Stimulated activated CD8-positive, alpha-beta memory T cell treated with anti-CD3 and anti-CD28 coated beads, Interleukin-2, amount 100 ng/mL, for 1 hour (primary cell): Measurements from ENCODE around the gene XPOT.
"Not testable (repeated sequence)": the region's sequence is repeated elsewhere in the genome, so short reads cannot be mapped to it uniquely, and the experiment has no call there.

Source experiments
- DNase-seq, 2 donors: peaks; one replicate each; pipeline ENCODE4 v3.0.0-alpha.2; 2020; ENCODE audit warnings: low read depth in 2 of 2

XPOT gene, protein sequence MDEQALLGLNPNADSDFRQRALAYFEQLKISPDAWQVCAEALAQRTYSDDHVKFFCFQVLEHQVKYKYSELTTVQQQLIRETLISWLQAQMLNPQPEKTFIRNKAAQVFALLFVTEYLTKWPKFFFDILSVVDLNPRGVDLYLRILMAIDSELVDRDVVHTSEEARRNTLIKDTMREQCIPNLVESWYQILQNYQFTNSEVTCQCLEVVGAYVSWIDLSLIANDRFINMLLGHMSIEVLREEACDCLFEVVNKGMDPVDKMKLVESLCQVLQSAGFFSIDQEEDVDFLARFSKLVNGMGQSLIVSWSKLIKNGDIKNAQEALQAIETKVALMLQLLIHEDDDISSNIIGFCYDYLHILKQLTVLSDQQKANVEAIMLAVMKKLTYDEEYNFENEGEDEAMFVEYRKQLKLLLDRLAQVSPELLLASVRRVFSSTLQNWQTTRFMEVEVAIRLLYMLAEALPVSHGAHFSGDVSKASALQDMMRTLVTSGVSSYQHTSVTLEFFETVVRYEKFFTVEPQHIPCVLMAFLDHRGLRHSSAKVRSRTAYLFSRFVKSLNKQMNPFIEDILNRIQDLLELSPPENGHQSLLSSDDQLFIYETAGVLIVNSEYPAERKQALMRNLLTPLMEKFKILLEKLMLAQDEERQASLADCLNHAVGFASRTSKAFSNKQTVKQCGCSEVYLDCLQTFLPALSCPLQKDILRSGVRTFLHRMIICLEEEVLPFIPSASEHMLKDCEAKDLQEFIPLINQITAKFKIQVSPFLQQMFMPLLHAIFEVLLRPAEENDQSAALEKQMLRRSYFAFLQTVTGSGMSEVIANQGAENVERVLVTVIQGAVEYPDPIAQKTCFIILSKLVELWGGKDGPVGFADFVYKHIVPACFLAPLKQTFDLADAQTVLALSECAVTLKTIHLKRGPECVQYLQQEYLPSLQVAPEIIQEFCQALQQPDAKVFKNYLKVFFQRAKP

DNA sequence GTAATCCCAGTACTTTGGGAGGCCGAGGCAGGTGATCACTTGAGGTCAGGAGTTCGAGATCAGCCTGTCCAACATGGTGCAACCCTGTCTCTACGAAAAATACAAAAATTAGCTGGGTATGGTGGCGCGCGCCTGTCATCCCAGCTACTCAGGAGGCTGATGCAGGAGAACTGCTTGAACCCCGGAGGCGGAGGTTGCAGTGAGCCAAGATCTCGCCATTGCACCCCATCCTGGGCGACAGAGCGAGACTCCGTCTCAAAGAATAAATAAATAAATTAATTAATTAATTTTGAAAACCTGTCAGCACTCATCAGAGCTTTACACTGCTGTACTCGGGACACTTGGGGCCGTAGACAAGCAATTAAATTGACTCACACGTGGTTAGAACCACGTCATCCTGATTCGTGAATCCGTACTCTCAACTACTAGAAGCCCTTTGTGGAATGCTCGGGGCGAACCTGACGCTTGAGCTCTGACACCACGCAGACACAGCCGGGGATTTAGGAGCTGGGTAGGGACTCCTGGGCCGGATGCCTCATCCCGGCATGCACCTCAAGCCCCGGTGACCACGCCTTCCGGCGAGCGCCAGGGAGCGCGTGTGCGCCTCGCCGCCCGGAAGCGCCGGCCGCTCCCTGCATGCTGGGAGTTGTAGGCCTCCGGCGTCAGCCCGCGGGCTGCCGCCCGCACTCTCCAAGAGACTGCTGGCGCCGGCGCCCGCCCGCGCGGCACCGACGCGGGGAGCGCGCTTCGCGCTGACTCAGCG is at the start of gene XPOT:
Gene XPOT (plus strand): TSS at position 686 of the 763 bp plus-strand sequence. CDS start 5,644 bp downstream, outside the sequence.
- DNase-seq, result peak; percentile 83

DNA sequence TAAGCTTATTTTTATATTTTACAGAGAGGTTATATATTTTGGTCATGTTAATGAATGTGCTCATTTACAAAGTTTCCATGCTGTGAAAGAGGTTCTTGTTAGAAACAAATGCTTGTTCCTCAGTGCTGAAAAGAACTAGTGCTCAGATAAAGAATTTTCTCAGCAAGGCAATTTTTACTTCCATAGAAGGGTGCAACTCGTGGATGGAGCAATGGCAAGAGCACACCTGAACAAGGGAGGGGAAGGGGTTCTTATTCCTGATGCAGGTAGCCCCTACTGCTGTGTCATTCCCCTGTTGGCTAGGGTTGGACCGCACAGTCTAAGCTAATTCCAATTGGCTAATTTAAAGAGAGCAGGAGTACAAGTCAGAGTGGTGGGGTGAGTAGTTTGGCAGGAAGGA is 48.0 kb upstream of the XPOT start:
- DNase-seq, result not testable (repeated sequence)

DNA sequence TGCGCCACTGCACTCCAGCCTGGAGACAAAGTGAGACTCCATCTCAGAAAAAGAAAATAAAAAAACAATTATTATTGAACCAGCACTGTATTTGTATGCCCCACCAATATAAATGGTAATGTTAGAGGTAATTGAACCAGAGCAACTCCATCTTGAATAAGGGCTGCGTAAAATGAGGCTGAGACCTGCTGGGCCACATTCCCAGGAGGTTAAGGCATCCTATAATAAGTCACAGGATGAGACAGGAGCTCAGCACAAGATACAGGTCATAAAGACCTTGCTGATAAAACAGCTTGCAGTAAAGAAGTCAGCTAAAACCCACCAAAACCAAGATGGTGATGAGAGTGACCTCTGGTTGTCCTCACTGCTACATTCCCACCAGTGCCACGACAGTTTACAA is 43.0 kb upstream of the XPOT start:
- DNase-seq, result not testable (repeated sequence)

DNA sequence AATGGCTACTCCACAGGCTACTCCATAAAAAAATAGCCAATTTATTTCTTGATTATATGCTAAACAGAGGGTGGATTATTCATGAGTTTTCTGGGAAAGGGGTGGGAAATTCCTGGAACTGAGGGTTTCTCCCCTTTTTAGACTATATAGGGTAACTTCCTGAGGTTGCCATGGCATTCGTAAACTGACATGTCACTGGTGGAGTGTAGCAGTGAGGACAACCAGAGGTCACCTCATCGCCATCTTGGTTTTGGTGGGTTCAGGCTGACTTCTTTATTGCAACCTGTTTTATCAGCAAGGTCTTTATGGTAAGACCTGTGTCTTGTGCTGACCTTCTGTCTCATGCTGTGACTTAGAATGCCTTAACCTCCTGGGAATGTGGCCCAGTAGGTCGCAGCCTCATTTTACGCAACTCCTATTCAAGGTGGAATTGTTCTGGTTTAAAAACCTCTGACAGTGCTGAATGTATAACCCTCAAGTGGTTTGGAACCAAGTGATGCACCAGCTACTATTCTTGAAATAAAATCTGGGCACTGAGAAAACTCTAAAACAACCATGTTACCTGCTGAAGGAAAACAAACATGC is 41.4 kb upstream of the XPOT start:
- DNase-seq, result no peak

DNA sequence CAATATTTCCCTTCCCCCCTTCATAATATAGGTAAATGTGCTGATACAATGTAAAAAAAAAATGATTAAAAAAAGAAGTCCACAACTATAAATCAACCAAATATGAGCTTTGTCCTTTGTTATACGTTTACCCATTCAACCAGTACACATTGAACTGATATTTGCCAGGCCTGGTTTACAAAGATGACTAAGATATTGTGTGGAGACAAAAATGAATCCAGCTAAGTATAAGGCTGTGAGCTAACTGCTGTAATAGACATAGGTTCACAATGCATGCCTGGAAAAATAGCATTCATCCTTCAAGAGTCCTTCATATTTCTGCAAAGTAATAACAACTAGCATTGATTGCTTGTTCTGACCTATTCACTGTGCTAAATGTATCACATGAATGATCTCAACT is 20.5 kb upstream of the XPOT start:
- DNase-seq, result no peak

DNA sequence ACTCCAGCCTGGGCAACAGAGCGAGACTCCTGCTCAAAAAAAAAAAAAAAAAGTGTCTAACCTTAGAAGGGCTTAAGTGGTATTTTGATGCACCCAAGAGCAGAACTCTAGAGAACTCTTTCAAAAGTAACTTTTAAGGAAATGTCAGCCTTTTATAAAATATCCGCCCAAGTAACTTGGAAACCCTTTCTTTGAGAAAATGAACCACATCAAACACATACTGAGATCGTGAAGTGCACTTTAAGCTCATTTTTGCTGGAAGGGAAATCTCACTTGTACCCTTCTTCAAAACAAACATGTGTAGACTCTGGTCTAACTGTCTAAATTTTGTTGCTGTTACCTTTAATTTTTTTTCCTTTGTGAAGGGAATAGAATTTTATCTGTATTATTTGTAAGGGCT is 19.2 kb upstream of the XPOT start:
- no peak for DNase-seq

DNA sequence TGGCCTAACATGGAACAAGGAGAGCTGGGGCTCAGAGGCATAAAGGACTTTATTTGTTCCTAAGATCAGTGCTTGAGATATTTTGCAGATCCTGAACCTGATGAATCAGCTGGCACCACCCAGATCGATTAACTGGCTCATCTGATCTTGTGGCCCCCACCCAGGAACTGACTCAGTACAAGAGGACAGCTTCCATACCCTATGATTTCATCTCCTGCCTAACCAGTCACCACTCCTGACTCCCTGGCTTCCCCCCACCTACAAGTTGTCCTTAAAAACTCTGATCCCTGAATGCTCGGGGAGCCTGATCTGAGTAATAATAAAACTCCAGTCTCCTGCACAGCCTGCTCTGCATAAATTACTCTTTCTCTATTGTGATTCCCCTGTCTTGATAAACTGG is 18.7 kb upstream of the XPOT start:
- DNase-seq, result no peak

DNA sequence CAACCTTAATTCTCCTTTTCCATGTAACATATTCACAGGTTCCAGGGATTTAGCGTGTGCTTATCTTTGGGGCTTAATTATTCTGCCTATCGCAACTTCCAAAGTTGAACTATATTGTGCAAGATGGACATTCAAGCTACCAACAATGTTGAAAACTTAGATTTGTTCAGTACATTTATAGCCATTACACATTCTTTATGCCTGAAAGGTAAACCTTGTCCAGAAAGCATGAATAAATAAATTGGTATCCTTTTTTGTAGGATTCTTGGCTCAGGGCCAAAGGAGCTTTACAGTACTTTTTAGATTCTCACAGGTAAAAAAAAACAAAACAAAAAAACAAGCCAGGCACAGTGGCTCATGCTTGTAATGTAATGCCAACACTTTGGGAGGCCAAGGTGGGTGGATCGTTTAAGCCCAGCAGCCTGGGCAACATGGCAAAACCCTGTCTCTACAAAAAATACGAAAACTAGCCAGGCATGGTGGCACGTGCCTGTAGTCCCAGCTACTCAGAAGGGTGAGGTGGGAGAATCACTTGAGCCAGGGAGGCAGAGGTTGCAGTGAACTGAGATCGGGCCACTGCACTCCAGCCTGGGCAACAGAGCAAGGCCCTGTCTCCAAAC is 16.9 kb upstream of the XPOT start:
- no peak for DNase-seq

DNA sequence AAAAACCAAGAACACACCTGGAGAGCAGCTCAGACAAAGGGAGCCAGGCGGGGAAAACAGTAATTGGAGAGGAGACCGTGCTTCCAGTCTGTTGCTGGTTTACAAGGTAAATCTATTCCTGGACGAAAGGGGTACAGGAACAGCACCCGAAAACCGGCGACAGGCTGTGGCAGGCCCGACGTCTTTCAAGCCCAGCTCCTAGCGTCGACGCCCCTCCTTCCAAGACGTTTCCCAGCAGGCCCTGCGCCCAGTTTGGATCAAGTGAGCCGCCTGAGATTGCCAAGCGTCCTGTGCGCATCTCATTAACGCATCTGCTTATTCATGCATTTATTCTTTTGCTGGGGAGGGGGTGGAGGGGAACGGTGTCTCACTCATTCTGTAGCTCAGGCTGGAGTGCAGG is 15.0 kb upstream of the XPOT start:
- no peak for DNase-seq

DNA sequence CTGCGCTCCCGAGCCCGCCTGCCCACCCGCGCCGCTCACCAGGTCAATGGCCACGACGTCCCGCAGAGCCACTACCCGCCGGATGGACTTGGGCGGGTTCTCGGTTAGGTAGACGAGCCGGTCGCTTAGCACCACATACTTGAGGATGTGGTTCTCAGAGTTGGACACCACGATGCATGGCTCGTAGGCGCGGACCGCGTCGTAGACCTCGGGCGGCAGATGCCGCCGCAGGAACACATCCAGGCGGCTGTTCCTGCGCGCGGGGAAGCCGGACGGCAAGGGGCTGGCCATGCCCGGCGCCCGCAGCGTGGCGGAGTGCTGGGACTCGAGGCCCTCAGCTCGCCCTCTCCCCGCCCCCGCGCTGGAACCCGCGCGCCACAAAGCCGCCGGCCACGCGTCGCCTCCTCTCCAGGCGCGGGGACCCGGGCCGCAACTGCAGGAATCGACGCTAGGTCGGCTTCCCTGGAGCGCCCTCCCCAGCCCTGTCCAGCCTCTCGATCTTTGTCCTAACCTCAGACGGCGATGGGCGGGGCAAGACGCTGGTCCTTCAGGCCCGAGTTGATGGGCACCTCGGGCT is 13.8 kb upstream of the XPOT start, which contains the start of gene C12orf56:
Gene C12orf56 (minus strand): TSS at position 484 of the 577 bp plus-strand sequence. CDS start 193 bp downstream, at position 291.
- DNase-seq, result no peak

DNA sequence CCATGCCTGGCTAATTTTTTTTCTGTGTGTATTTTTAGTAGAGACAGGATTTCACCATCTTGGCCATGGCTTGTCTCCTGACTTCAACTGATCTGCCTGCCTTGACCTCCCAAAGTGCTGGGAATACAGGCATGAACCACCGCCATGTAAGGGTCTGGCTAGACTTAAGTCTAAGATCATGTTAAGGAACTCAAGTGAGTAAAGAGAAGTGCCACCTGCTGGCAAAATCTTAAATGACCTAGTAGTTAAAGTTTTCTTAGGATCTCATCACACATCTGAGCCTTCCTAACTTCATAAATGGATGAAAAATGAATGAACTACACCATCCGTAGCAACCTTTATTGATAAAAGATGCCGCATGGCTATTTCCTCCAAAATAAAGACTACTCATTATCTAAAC is 12.0 kb upstream of the XPOT start:
- DNase-seq, result no peak

DNA sequence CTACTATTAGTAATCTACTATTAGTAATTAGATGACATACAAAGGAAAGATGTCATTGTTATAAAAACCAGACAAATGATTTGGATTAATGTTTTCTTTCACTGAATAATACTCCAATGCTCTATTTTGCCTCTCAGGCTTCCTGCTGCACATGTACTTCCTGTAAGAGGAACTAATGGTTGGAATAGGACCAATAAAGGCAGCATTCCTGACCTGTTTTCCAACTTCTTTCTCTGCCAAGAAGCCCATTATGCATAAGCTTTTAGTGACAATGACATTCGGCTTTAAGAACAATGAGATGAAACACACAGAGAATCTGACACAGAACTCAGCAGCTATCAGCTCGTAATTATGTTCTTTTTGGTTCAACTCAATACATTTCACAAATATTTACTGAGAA is 8.5 kb upstream of the XPOT start:
- DNase-seq, result no peak

DNA sequence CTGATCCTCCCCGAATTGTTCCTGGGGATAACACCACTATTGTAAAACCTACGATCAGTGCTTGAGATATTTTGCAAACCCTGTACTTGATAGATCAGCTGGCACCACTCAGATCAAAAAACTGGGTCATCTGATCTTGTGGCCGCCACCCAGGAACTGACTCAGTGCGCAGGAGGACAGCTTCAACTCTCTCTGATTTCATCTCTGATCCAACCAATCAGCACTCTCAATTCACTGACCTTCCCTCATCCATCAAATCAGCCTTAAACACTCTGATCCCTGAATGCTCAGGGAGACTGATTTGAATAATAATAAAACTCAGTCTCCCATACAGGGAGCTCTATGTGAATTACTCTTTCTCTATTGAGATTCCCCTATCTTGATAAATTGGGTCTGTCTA is 4.2 kb upstream of the XPOT start:
- no peak for DNase-seq

DNA sequence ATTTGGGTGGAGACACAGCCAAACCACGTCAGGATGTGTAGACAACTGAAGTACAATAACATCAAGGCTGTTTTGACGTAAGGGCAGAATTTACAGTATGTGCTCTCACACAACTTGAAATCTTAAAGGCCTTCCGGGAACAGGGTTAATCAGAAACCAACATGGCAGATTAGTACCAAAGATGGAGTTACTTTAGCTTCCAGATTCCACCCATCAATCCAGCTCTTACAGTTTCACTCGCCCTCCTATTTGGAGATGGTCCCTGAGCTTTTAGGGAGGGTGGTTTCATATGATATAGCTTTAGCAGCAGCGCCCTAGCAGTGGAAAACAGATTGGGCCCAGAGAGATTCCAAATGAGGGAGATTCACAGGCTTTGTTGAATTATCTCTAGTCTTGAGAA is 2.0 kb upstream of the XPOT start:
- DNase-seq, result no peak

DNA sequence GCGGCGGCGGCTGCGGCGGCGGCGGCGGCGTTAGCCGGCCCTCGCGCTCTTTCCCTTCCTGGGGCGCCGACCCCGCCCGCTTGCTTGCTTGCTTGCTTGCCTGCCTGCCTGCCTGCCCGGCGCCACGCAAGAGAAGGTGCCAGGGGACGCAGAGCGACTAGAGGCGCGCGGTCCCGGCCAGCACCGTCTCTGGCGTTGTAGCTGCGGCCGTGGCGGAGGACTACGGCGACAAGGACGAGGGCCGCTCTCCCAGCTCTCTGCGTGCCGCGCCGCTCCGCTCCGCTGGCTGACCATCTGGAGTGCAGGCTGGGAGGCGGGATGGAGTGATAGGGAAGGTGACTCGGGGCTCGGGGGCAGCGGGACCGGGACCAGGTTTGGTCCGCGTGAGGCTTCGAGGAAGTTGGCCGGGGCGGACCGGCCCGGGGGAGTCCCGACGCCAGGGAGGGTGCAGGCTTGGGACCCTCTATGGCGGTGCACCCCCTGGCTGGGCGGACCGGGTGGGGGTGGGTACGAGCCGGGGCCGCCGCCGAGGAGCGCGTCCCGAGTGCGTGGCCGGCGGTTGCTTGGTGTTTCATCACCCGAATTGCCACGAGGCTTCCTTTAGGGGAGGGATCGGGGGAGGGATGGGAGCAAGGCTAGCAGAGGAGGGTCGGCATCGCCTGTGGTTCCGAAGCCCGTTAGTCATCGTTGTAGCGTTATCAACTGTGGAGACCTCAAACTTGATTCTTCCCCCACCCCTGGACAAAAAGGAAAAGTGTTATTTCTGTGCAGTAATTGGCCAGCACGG is 471 bp downstream of the XPOT start:
- peak; percentile 5 to 17 for DNase-seq

DNA sequence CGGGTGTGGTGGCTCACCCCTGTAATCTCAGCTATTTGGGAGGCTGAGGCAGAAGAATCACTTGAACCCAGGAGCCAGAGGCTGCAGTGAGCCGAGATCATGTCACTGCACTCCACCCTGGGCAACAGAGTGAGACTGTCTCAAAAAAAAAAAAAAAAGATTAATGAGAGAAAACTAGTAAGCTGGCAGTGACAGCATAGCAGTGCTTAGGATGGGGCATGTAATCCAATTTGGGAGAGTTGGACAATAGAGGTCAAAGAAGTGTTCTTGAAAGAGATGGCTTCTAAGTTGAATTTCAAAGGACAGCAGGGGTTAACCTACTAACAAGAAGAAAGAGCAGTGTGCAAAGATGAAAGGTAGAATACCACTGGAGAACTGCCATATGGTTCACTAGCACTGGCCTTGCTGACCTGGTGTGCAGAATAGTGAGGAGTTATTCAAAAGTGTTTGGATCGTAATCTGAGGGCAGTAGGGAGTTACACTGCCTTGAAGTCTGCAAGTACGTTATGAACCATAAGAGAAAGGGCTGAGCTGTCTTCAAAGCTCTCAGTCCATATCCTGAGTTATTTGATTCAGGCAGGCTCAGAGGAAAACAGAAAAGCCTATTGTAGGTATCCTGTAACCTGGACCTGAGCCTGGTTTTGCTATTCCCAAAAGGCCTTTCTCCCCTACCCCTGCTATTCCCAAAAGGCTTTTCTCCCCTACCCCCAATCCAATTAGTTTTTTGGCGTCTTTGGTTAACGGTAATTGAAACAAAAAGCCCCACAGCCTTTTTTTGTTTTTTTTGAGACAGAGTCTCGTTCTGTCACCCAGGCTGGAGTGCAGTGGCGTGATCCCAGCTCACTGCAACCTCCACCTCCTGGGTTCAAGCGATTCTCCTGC is 3.4 kb downstream of the XPOT start:
- no peak for DNase-seq

DNA sequence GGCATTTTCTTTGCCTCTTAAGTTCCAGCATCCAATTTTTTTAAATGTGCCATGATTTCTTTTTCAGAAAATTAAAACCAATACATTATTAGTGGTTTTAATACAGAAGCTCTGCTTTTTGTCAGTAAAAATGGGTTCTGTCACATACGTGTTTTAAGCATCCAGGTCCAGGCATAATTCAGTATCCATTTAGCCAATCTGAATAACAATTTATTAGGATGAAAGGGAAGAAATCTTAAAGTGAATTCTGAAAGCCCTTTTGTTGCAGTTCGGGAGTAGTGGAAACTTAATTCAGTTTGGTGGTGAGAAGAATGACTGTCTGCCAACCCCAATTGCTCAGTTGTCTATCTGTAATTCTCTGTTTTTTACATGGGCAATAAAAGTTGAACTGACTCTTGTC is 7.2 kb downstream of the XPOT start:
- DNase-seq, result no peak

DNA sequence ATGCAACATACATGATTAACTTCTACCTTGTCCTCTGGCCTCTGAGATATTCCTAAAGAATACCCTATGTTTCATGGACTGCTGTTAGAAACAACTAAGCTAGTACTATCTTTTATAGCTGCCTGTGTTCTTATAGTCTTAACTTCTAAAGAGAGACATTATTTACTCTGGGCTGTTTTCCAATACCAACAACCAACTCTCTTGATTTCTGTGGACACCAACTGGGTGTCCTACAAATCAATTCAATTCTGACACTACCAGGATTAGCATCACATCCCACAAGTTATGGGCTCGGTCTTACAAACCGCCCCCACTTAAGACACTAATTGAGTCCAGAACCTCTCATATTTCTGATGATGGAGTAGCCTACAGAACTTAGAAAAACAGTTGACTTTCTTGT is 8.3 kb downstream of the XPOT start:
- DNase-seq, result no peak

DNA sequence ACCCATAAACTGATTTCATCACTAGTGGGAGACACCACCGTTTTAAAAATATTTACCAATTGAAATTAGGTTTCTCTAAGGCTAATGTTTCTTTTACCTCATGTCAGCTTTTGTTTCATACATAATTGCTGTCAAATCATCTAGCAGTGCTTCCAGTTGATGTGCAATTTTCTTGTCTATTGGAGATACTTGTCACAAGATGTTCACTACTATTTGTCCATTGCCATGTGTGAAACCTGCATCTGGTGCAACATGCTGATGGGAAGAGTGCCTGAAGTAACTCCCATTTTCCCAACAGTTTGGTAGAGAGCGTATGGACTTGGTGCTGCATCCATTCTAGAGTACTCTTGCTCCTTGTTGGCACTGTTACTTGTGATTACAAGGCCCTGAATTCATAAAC is 9.7 kb downstream of the XPOT start:
- DNase-seq, result no peak
